GM12864 (cell line): ENCODE data around the gene CDHR2.

ENCODE experiments used
- DNase-seq: peaks from one replicate; pipeline ENCODE4 v3.0.0-alpha.2; 2011; ENCODE audit warnings: low read depth
- H3K4me3 ChIP-seq: 2 replicates; pipeline ENCODE4 v1.5.1; 2011; ENCODE audit warnings: mild to moderate bottlenecking, low read depth, low read length, control low read depth
- CTCF ChIP-seq: IDR thresholded peaks from 2 replicates; pipeline ENCODE4 v1.5.1; 2011; ENCODE audit warnings: low read depth, mild to moderate bottlenecking, moderate library complexity, low read length, control low read depth, inconsistent platforms; ENCODE audit errors: missing control alignments

Gene CDHR2

GRCh38 chr5:176529116-176529740 lies 19.9 kb upstream of the CDHR2 start:
- no peak for DNase-seq
- no peak overlapping the region; the same call in 1 of the 2 replicates for H3K4me3 ChIP-seq

DNA sequence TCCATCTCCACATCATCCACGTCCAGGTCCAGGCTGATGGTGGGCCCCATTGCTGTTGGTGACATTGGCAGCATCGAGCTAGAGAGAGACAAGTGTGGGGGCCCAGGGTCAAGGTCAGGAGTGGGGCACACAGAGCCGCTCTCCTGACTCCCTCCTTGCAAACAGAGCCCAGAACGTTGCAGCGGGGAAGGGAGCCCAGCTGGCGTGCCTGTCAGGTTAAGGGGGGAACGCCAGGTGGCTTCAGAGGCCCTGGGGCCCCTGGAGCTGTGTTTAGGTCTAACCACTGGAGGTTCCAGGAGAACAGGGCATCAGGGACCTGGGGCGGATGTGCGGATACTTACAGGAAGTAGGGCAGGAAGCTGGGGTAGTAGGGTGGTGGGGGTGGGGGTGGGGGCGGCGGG lies 19.4 kb upstream of the CDHR2 start:
- no peak for DNase-seq
- no peak for TF ChIP-seq CTCF
- no peak overlapping the region; the same call in 1 of the 2 replicates for H3K4me3 ChIP-seq

More at GRCh38 chr5:176529116-176529740, 19.9 kb upstream of the CDHR2 start:
- no peak for TF ChIP-seq CTCF

- no peak for DNase-seq
- no peak for TF ChIP-seq CTCF
- no peak overlapping the region for H3K4me3 ChIP-seq
Observed at GRCh38 chr5:176530393-176530982, 18.7 kb upstream of the CDHR2 start.

GRCh38 chr5:176530983-176531901 lies 17.9 kb upstream of the CDHR2 start:
- no peak overlapping the region for H3K4me3 ChIP-seq
- no peak for TF ChIP-seq CTCF
- DNase-seq: no peak

GRCh38 chr5:176531902-176532493 lies 17.1 kb upstream of the CDHR2 start:
- no peak for DNase-seq
- no peak overlapping the region for H3K4me3 ChIP-seq
- TF ChIP-seq CTCF: no peak

DNA sequence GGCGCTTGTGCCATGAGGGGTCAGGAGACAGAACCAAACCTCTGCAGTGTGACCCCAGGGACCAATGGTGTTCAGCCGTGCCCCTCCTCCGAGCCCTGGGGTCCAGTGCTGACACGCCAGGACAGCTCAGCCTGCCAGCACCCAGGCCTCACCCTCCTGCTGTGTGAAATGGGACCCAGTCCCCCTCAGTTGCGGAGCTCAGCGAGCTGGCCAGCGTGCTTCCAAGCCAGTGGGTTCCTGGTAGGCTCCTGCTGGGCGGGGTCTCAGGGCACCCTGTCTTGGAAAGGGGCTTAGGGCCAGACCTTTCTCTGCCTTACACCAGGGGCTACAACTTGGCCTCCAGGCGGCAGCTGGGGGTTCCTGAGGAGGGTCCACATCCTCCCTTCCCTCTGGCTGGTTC lies 16.3 kb upstream of the CDHR2 start:
- TF ChIP-seq CTCF: no peak
- no peak for DNase-seq
- H3K4me3 ChIP-seq: no peak overlapping the region
